ENCODE measurements around the gene SART1.
"Not testable (repeated sequence)": the region's sequence is repeated elsewhere in the genome, so short reads cannot be mapped to it uniquely, and the experiment has no call there.

Gene SART1

GRCh38 chr11:66022401-66023185, 61.1 kb downstream of the SART1 start:
- no peak overlapping the region for H3K27ac ChIP-seq (ENCODE audit: low read length)

GRCh38 chr11:66023186-66023440, 61.6 kb downstream of the SART1 start:
- not testable (repeated sequence) for DNase-seq; H3F3A ChIP-seq (ENCODE audit: insufficient read depth, low read length); H4K20me1 ChIP-seq (ENCODE audit: insufficient read depth, low read length); H3K9ac ChIP-seq (ENCODE audit: low read length); H2AFZ ChIP-seq (ENCODE audit: low read length); H3K9me3 ChIP-seq (replicated peaks; ENCODE audit: insufficient read depth, low read length); H3K27ac ChIP-seq (ENCODE audit: low read length); H3K79me2 ChIP-seq (ENCODE audit: low read length); H3K9me2 ChIP-seq (replicated peaks; ENCODE audit: insufficient read depth, low read length); H3K27me3 ChIP-seq (replicated peaks; ENCODE audit: insufficient read depth, low read length); H3K4me3 ChIP-seq (ENCODE audit: low read length); H3K4me2 ChIP-seq (ENCODE audit: low read depth, low read length); H3K36me3 ChIP-seq (replicated peaks; ENCODE audit: insufficient read depth, low read length)
- peaks cover 12% of the 10 kb centered on the region for H3K4me1 ChIP-seq (ENCODE audit: low read length)

More at GRCh38 chr11:66022401-66023185, 61.1 kb downstream of the SART1 start:
- no peaks in the 10 kb centered on the region for H3K9me3 ChIP-seq (replicated peaks; ENCODE audit: insufficient read depth, low read length)
- no peaks in the 10 kb centered on the region for H3K79me2 ChIP-seq (ENCODE audit: low read length)
- peak; percentile 68 for DNase-seq
- H3K4me3 ChIP-seq (ENCODE audit: low read length) = peak overlapping the region; percentile 42; the same call in 1 of the 2 replicates
- H2AFZ ChIP-seq (ENCODE audit: low read length) = peak overlapping the region; percentile 79
- TF ChIP-seq CTCF (IDR thresholded peaks at IDR 0.05; ENCODE audit: low read length) (peak; percentile 96), EZH2phosphoT487 (IDR thresholded peaks at IDR 0.05; ENCODE audit: low read length) (no peak), EZH2 (optimal IDR thresholded peaks at IDR 0.05; ENCODE audit: low read depth, low read length) (no peak)
- H4K20me1 ChIP-seq (ENCODE audit: insufficient read depth, low read length) = no peaks in the 10 kb centered on the region
- H3F3A ChIP-seq (ENCODE audit: insufficient read depth, low read length) = peaks cover 3% of the 10 kb centered on the region; the same call in 1 of the 2 replicates
- no peaks in the 10 kb centered on the region for H3K9me2 ChIP-seq (replicated peaks; ENCODE audit: insufficient read depth, low read length)
- H3K27me3 ChIP-seq (replicated peaks; ENCODE audit: insufficient read depth, low read length) = 0 out of 2 replicates have a peak, but pooled peaks cover 4% of the 10 kb centered on the region
- no peaks in the 10 kb centered on the region for H3K36me3 ChIP-seq (replicated peaks; ENCODE audit: insufficient read depth, low read length)
- peaks cover 7% of the 10 kb centered on the region for H3K4me1 ChIP-seq (ENCODE audit: low read length)
- peak overlapping the region; percentile 91 for H3K4me2 ChIP-seq (ENCODE audit: low read depth, low read length)
- H3K9ac ChIP-seq (ENCODE audit: low read length) = peak overlapping the region; percentile 41; the same call in 1 of the 2 replicates

DNA sequence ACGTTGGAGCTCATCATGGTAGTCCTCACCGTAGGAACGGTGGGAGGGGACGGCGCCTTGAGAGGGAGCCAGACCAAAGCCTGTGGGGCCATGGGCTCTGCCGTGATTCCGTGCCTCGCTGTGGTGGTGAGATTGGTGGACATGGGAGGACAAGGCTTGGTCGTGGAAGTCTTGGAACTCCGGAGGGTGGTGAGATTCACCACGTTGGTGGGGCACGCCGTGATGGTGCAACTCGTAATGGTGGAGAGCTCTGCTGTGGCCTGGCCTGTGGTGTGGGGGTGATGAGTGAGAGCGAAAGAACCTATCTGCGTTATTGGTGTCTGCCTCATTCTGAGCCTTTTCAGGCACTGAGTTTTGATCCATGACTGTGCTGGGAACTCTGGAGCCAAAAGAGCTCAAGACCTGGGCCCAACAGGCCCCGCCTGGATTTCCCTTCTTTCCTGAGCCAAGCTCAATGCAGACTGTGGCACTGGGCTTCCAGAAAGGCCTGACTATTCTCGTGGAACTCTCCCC, 64.5 kb downstream of the SART1 start, which contains the start of gene CATSPER1:
Gene CATSPER1 (minus strand): TSS at position 463 of the 513 bp plus-strand sequence. CDS start 100 bp downstream, at position 363.
- H3K9me2 ChIP-seq (replicated peaks; ENCODE audit: insufficient read depth, low read length) = no peaks in the 10 kb centered on the region
- peaks cover 3% of the 10 kb centered on the region; the same call in 1 of the 2 replicates for H3F3A ChIP-seq (ENCODE audit: insufficient read depth, low read length)
- no peak for DNase-seq
- peak within 1 kb of the TSS; percentile 45; the same call in 1 of the 2 replicates for H3K4me2 ChIP-seq (ENCODE audit: low read depth, low read length)
- H3K27ac ChIP-seq (ENCODE audit: low read length) = peak within 1 kb of the TSS; percentile 55; the same call in 1 of the 2 replicates
- TF ChIP-seq EZH2phosphoT487 (IDR thresholded peaks at IDR 0.05; ENCODE audit: low read length) (no peak), CTCF (IDR thresholded peaks at IDR 0.05; ENCODE audit: low read length) (no peak), EZH2 (optimal IDR thresholded peaks at IDR 0.05; ENCODE audit: low read depth, low read length) (no peak)
- no peaks in the 10 kb centered on the region for H3K36me3 ChIP-seq (replicated peaks; ENCODE audit: insufficient read depth, low read length)
- no peak within 1 kb of the TSS for H3K4me3 ChIP-seq (ENCODE audit: low read length)
- H3K27me3 ChIP-seq (replicated peaks; ENCODE audit: insufficient read depth, low read length) = 0 out of 2 replicates have a peak, but pooled peaks cover 4% of the 10 kb centered on the region
- H3K9ac ChIP-seq (ENCODE audit: low read length) = no peak within 1 kb of the TSS
- peaks cover 14% of the 10 kb centered on the region for H3K4me1 ChIP-seq (ENCODE audit: low read length)
- no peaks in the 10 kb centered on the region for H3K79me2 ChIP-seq (ENCODE audit: low read length)
- H3K9me3 ChIP-seq (replicated peaks; ENCODE audit: insufficient read depth, low read length) = no peaks in the 10 kb centered on the region
- H2AFZ ChIP-seq (ENCODE audit: low read length) = no peak within 1 kb of the TSS
- no peaks in the 10 kb centered on the region for H4K20me1 ChIP-seq (ENCODE audit: insufficient read depth, low read length)
